AG08396 (cell line): ENCODE data around the gene PPARA.

Experiments used
- DNase-seq: peaks from one replicate; pipeline ENCODE4 v3.0.0; 2012; ENCODE audit warnings: low spot score, mixed read lengths

The PPARA gene

GRCh38 chr22:46113910-46114517 lies 36.3 kb upstream of the PPARA start:
- DNase-seq = no peak

GRCh38 chr22:46114518-46115387 lies 35.6 kb upstream of the PPARA start:
- no peak for DNase-seq

- no peak for DNase-seq
Observed at GRCh38 chr22:46115388-46115678, 35.0 kb upstream of the PPARA start.

- no peak for DNase-seq
Observed at GRCh38 chr22:46115755-46116490, 34.4 kb upstream of the PPARA start.

- peak; percentile 91 for DNase-seq
Observed at GRCh38 chr22:46116491-46116958, 33.8 kb upstream of the PPARA start.

- DNase-seq = no peak
Observed at GRCh38 chr22:46117206-46118199, 32.8 kb upstream of the PPARA start.

GRCh38 chr22:46119093-46119728 lies 31.1 kb upstream of the PPARA start:
- DNase-seq = no peak

GRCh38 chr22:46119729-46120419 lies 30.5 kb upstream of the PPARA start:
- DNase-seq = peak; percentile 91

GRCh38 chr22:46120420-46120737 lies 29.9 kb upstream of the PPARA start:
- no peak for DNase-seq

- no peak for DNase-seq
Observed at GRCh38 chr22:46121079-46121478, 29.2 kb upstream of the PPARA start.

GRCh38 chr22:46121523-46122287 lies 28.6 kb upstream of the PPARA start:
- DNase-seq = no peak

- DNase-seq = peak; percentile 91
Observed at GRCh38 chr22:46122511-46122971, 27.8 kb upstream of the PPARA start.

GRCh38 chr22:46122980-46123693 lies 27.2 kb upstream of the PPARA start:
- no peak for DNase-seq

- no peak for DNase-seq
Observed at GRCh38 chr22:46123694-46124382, 26.5 kb upstream of the PPARA start.

GRCh38 chr22:46124383-46125144 lies 25.8 kb upstream of the PPARA start:
- DNase-seq = no peak

GRCh38 chr22:46125311-46125710 lies 25.0 kb upstream of the PPARA start:
- DNase-seq = no peak

GRCh38 chr22:46125816-46126765 lies 24.2 kb upstream of the PPARA start:
- DNase-seq = no peak
